NCI-H748 treated with DMSO at 0.1 percent for 48 hours (cell line): ENCODE measurements around the gene TARDBP.
"Not testable (repeated sequence)": the region's sequence is repeated elsewhere in the genome, so short reads cannot be mapped to it uniquely, and the experiment has no call there.

Experiments
- DNase-seq: peaks from one replicate; lab custom pipeline; 2025; lab: John Stamatoyannopoulos, UW

The TARDBP gene

GRCh38 chr1:11012260-11013159, at the start of gene TARDBP:
TSS of gene TARDBP (plus strand) at chr1:11012654. CDS start at chr1:11013728, 1,074 bp downstream.
- peak; percentile 82 for DNase-seq

GRCh38 chr1:10965546-10966226, 46.8 kb upstream of the TARDBP start:
- DNase-seq, result no peak

- no peak for DNase-seq
Measured at GRCh38 chr1:10967090-10967489, 45.4 kb upstream of the TARDBP start.

- peak; percentile 96 for DNase-seq
Measured at GRCh38 chr1:10968411-10968826, 44.0 kb upstream of the TARDBP start.

GRCh38 chr1:10969267-10969970, 43.0 kb upstream of the TARDBP start:
- DNase-seq, result peak; percentile 83

GRCh38 chr1:10969971-10970332, 42.5 kb upstream of the TARDBP start:
- no peak for DNase-seq

GRCh38 chr1:10973552-10973951, 38.9 kb upstream of the TARDBP start:
- DNase-seq, result no peak

GRCh38 chr1:10973956-10974881, 38.2 kb upstream of the TARDBP start:
- no peak for DNase-seq

GRCh38 chr1:10975567-10976326, 36.7 kb upstream of the TARDBP start:
- DNase-seq, result no peak

- no peak for DNase-seq
Measured at GRCh38 chr1:10978719-10979118, 33.7 kb upstream of the TARDBP start.

- DNase-seq, result no peak
Measured at GRCh38 chr1:10979483-10979920, 33.0 kb upstream of the TARDBP start.

- DNase-seq, result no peak
Measured at GRCh38 chr1:10980094-10980577, 32.3 kb upstream of the TARDBP start.

- DNase-seq, result no peak
Measured at GRCh38 chr1:10980841-10981727, 31.4 kb upstream of the TARDBP start.

GRCh38 chr1:10986525-10986890, 25.9 kb upstream of the TARDBP start:
- DNase-seq, result no peak

GRCh38 chr1:10987840-10988417, 24.5 kb upstream of the TARDBP start:
- DNase-seq, result no peak

- no peak for DNase-seq
Measured at GRCh38 chr1:10989095-10989494, 23.4 kb upstream of the TARDBP start.

GRCh38 chr1:10989920-10990516, 22.4 kb upstream of the TARDBP start:
- not testable (repeated sequence) for DNase-seq

GRCh38 chr1:10990828-10991227, 21.6 kb upstream of the TARDBP start:
- DNase-seq, result no peak

- not testable (repeated sequence) for DNase-seq
Measured at GRCh38 chr1:10992004-10992403, 20.4 kb upstream of the TARDBP start.
